Measurements from ENCODE around the gene GARIN5A.
"Not testable (repeated sequence)": the region's sequence is repeated elsewhere in the genome, so short reads cannot be mapped to it uniquely, and the experiment has no call there.

GARIN5A gene

GRCh38 chr19:50461066-50461875, 15.4 kb downstream of the GARIN5A start:
- peak; percentile 82 for DNase-seq

- DNase-seq = peak; percentile 35
Observed at GRCh38 chr19:50460161-50460765, 16.4 kb downstream of the GARIN5A start.

DNA sequence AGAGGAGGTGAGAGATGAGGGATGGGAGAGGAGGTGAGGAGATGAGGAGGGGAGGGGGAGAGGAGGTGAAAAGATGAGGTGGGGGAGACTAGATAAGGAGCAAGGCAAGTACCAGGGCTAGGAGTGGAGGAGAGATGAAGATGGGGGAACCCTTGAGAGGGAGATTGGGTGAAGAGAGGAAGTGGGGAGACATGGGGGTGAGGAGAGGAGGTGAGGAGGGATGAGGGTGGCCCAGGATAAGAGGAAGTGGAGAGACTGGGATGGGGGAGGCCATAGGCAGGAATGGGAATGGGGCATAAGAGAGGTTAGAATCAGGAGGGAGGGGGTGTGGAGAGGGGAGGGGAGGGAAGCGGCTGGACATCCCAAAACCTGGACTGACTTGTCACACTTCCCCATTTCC, 17.0 kb downstream of the GARIN5A start:
- DNase-seq = no peak

DNA sequence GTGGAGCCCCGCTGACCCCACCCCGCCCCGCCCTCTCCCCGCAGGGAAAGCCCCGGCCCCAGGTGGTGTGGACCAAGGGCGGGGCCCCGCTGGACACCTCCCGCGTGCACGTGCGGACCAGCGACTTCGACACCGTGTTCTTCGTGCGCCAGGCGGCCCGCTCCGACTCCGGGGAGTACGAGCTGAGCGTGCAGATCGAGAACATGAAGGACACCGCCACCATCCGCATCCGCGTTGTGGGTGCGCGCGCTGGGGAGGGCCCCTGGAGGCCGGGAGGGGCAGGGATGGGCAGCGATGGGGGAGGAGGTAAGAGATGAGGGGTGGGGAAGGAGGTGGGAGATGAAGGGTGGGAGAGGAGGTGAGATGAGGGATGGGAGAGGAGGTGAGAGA, 17.6 kb downstream of the GARIN5A start:
- no peak for DNase-seq

DNA sequence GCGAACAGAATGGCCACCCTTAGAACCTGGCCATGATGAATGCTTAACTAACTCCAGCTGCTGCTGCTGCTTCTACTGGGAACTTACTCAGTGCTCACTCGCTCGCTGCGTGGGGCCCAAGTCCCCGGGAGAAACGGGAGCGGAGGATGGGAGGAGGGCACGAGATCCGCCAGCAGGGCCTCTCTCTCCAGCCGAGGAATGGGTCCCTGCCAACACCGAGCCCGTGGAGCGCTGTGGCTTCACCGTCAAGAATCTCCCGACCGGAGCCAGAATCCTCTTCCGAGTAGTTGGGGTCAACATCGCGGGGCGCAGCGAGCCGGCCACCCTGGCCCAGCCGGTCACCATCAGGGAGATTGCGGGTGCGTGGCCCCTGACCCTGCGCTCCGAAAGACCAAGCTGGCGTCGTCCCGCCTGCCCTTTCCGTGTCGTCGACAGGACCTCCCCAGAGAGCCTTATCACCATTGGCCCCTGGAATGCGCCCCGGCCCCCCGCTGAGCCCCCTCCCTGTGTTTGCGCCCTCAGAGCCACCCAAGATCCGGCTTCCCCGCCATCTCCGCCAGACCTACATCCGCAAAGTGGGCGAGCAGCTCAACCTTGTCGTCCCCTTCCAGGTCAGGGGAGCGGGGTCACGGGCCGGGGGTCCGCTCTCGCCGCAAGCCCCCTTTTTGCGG, 18.1 kb downstream of the GARIN5A start:
- no peak for DNase-seq

DNA sequence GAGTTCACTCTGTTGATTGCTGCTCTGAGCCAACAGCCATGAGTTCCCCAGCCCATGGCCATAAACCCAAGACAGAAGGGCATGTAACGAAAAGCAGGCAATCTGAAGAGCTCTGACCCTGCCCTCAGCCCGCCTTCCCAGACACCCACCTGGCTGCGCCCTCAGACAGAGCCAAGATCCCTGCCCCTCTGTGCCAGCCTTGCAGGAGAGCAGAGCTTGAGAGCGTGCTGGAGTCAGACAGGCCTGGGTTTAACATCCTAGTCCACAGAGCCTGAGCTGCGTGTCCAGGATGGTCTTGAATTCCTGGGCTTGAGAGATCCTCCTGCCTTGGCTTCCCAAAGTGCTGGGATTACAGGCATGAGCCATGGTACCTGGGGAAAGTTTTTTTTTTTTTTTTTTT, 19.3 kb downstream of the GARIN5A start:
- no peak for DNase-seq

DNA sequence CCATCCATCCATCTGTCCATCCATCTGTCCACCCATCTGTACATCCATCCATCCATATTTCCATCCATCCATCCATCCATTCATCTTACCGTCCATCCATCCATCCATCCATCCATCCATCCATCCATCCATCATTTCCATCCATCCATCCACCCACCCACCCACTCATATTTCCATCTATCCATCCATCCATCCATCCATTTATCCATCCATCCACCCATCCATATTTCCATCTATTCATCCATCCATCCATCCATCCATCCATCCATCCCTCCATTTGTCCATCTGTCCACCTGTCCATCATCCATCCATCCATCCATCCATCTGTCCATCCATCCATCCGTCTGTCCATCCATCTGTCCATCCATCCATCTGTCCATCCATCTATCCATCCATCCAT, 20.7 kb downstream of the GARIN5A start:
- DNase-seq = no peak

DNA sequence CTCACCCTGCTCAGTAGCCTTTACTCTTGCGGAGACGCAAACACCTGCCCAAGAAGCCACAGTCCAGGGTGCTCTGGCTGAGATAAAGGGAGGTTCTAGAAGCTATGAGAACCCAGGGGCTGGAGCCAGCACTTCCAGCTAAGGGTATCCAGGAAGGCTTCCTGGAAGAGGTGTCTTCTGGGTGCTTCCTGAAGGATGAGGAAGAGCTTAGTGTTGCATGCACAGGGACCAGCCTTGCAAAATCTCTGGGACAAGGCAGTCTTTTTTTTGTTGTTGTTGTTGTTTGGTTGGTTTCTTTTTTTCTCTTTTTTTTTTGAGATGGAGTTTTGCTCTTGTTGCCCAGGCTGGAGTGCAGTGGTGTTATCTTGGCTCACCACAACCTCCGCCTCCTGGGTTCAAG, 23.4 kb downstream of the GARIN5A start:
- no peak for DNase-seq

DNA sequence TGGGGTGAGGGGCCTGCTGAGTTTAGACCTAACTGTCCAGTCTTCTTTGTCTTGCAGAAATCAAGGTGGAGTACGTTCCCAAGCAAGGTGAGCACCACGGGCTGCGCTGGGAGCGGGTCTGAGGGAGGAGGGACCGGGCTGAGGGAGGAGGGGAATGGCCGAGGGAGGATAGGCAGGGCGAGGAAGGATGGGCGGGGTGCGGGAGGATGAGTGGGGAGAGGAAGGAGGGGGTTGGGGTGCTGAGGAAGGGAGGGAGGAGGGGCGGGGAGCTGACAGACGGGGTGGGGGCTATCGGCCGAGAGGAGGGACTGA, 25.5 kb downstream of the GARIN5A start:
- no peak for DNase-seq

GRCh38 chr19:50450369-50451222, 26.1 kb downstream of the GARIN5A start:
- no peak for DNase-seq

- DNase-seq = peak; percentile 10
Observed at GRCh38 chr19:50449236-50449899, 27.3 kb downstream of the GARIN5A start.

DNA sequence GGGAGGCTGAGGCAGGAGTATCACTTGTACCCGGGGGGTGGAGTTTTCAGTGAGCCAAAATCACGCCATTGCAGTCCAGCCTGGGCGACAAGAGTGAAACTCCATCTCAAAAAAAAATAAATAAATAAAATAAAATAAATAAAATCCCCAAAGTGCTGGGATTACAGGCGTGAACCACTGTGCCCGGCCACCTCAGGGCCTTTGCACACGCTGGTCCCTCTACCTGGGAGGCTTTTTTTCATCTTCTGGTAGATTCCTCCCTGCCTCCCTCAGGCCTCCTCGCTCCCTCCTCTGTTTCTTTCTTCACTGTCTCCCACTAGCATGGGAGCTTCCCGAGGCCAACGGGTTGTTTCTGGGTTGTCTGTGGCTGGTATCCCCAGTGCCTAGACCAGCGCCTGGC, 28.9 kb downstream of the GARIN5A start:
- DNase-seq = no peak

DNA sequence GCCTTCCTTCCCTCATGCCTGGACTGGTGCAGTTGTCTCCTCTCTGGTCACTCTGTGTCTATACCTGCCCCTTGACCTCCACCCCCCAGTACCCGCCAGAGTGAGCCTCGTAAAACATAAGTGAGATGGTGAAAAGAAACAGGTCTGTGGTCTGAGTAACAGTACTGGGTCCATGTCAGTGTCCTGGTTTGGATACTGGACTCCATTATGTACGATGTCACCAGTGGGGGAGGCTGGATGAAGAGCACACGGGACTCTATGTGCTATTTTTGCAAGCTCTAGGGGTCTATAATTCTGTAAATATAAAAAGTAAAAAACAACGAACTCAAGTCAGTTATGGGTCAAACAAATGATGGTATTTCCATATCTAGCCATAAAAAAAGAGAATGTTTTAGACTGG, 29.6 kb downstream of the GARIN5A start:
- no peak for DNase-seq

- no peak for DNase-seq
Observed at GRCh38 chr19:50444059-50444458, 32.6 kb downstream of the GARIN5A start.

GRCh38 chr19:50439130-50439529, 37.5 kb downstream of the GARIN5A start:
- DNase-seq = not testable (repeated sequence)

- DNase-seq = no peak
Observed at GRCh38 chr19:50437862-50438449, 38.7 kb downstream of the GARIN5A start.

- no peak for DNase-seq
Observed at GRCh38 chr19:50435627-50436026, 41.0 kb downstream of the GARIN5A start.

GRCh38 chr19:50435221-50435620, 41.4 kb downstream of the GARIN5A start:
- DNase-seq = no peak

DNA sequence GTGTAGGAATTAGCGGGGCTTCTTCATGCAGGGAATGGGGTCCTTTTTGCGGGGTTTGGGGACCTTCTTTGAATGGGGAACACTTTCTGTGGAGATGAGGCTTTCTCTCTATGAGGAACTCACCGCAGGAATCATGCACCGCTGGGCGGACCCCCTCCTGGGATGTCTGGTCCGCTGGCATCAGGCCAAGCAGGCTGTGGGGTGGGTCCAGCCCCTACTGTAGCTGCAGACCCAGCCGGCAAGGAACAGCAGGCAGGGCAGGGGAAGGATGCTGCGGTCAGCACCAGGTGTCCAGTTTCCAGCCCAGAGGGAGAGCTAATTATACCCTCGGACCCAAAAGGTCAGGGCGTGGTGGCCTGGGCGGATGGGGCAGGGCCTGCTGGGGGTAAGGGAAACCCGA, 42.1 kb downstream of the GARIN5A start:
- peak; percentile 85 for DNase-seq

DNA sequence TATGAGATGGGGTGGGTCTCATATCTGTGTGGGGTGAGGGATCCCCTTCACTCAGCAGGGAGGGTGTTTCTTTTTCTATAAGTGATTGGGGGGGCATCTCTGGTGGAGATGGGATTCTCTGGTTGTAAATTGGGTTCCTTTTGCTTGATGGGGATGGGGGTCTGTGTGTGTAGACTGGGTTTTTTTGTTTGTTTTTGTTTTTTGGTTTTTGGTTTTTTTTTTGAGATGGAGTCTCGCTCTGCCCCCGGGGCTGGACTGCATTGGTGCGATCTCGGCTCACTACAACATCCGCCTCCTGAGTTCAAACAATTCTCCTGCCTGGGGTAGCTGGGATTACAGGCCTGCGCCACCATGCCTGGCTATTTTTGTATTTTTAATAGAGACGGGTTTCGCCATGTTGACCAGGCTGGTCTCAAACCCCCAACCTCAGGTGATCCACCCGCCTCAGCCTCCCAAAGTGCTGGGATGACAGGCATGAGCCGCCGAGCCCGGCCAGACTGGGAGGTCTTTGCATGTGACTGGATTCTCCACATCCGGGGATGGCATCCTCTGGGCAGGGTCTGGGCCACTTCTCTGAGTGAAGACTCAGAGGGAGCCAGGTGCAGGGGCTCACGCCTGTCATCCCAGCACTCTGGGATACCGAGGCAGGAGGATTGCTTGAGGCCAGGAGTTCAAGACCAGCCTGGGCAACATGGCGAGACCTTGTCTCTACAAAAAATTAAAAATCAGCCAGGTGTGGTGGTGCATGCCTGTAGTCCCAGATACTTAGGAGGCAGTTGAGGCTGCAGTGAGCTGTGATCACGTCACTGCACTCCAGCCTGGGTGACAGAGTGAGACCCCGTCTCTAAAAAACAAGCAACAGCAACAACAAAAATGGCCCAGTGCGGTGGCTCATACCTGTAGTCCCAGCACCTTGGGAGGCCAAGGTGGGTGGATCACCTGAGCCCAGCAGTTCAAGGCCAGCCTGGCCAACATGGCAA, 43.2 kb downstream of the GARIN5A start:
- DNase-seq = peak; percentile 54
